Effector memory CD4-positive, alpha-beta T cell (primary cell): ENCODE measurements around the gene P2RX2.

Experiments used
- DNase-seq, 3 donors: peaks; one replicate each; pipeline ENCODE4 v3.0.0-alpha.2; 2020
- H3K27ac ChIP-seq: 2 replicates; pipeline ENCODE4 v1.7.0; 2013; ENCODE audit warnings: mild to moderate bottlenecking, low read length, moderate library complexity; ENCODE audit not compliant: insufficient read depth, poor library complexity, severe bottlenecking
- H3K27me3 ChIP-seq: replicated peaks from 2 replicates; pipeline ENCODE4 v1.7.0; 2013; ENCODE audit warnings: mild to moderate bottlenecking, low read length; ENCODE audit not compliant: insufficient read depth, control insufficient read depth, poor library complexity, severe bottlenecking
- H3K36me3 ChIP-seq: 2 replicates; pipeline ENCODE4 v1.7.0; 2013; ENCODE audit warnings: mild to moderate bottlenecking, low read length, moderate library complexity; ENCODE audit not compliant: control insufficient read depth, insufficient read depth
- H3K4me1 ChIP-seq: 2 replicates; pipeline ENCODE4 v1.7.0; 2013; ENCODE audit warnings: low read length, mild to moderate bottlenecking; ENCODE audit not compliant: control insufficient read depth, insufficient read depth, poor library complexity, severe bottlenecking
- H3K4me3 ChIP-seq: 2 replicates; pipeline ENCODE4 v1.7.0; 2013; ENCODE audit warnings: low read length, low read depth, mild to moderate bottlenecking; ENCODE audit not compliant: insufficient read depth, poor library complexity, severe bottlenecking
- H3K9me3 ChIP-seq: 2 replicates; pipeline ENCODE4 v1.7.0; 2013; ENCODE audit warnings: mild to moderate bottlenecking, low read length, moderate library complexity; ENCODE audit not compliant: control insufficient read depth

The P2RX2 gene

GRCh38 chr12:132624186-132624855 lies 5.7 kb downstream of the P2RX2 start:
- Histone ChIP-seq H3K4me1 (no peaks in the 10 kb centered on the region), H3K4me3 (no peak overlapping the region), H3K36me3 (peaks cover 15% of the 10 kb centered on the region), H3K27ac (no peak overlapping the region), H3K9me3 (no peaks in the 10 kb centered on the region), H3K27me3 (no peaks in the 10 kb centered on the region)
- no peak for DNase-seq

- no peaks in the 10 kb centered on the region for H3K9me3 ChIP-seq
These were observed 6.5 kb downstream of the P2RX2 start for GRCh38 chr12:132624910-132625630.

GRCh38 chr12:132625731-132626430 lies 7.3 kb downstream of the P2RX2 start:
- H3K4me3 ChIP-seq, result no peak overlapping the region
- H3K9me3 ChIP-seq, result no peaks in the 10 kb centered on the region
- no peak for DNase-seq
- H3K4me1 ChIP-seq, result no peaks in the 10 kb centered on the region
- H3K36me3 ChIP-seq, result peaks cover 15% of the 10 kb centered on the region
- H3K27ac ChIP-seq, result no peak overlapping the region
- no peaks in the 10 kb centered on the region for H3K27me3 ChIP-seq

More at GRCh38 chr12:132624910-132625630, 6.5 kb downstream of the P2RX2 start:
- DNase-seq, result no peak
- Histone ChIP-seq H3K27me3 (no peaks in the 10 kb centered on the region), H3K27ac (no peak overlapping the region), H3K36me3 (peaks cover 15% of the 10 kb centered on the region), H3K4me1 (no peaks in the 10 kb centered on the region), H3K4me3 (no peak overlapping the region)

GRCh38 chr12:132629330-132629729 lies 10.8 kb downstream of the P2RX2 start:
- Histone ChIP-seq H3K27me3 (no peaks in the 10 kb centered on the region), H3K27ac (no peak overlapping the region), H3K36me3 (peaks cover 38% of the 10 kb centered on the region), H3K9me3 (no peaks in the 10 kb centered on the region), H3K4me1 (no peaks in the 10 kb centered on the region), H3K4me3 (no peak overlapping the region)
- DNase-seq, result no peak

GRCh38 chr12:132630672-132631071 lies 12.1 kb downstream of the P2RX2 start:
- Histone ChIP-seq H3K4me3 (no peak overlapping the region), H3K9me3 (no peaks in the 10 kb centered on the region), H3K4me1 (no peaks in the 10 kb centered on the region), H3K27me3 (no peaks in the 10 kb centered on the region), H3K36me3 (peaks cover 40% of the 10 kb centered on the region), H3K27ac (no peak overlapping the region)
- DNase-seq, result no peak

GRCh38 chr12:132631666-132632065 lies 13.1 kb downstream of the P2RX2 start:
- H3K4me3 ChIP-seq, result no peak overlapping the region
- no peaks in the 10 kb centered on the region for H3K4me1 ChIP-seq
- no peak for DNase-seq
- no peak overlapping the region for H3K27ac ChIP-seq
- no peaks in the 10 kb centered on the region for H3K27me3 ChIP-seq
- H3K36me3 ChIP-seq, result peaks cover 47% of the 10 kb centered on the region
- H3K9me3 ChIP-seq, result no peaks in the 10 kb centered on the region

GRCh38 chr12:132632521-132633228 lies 14.1 kb downstream of the P2RX2 start:
- no peaks in the 10 kb centered on the region for H3K9me3 ChIP-seq
- no peak overlapping the region for H3K4me3 ChIP-seq
- no peaks in the 10 kb centered on the region for H3K27me3 ChIP-seq
- DNase-seq, result no peak
- no peak overlapping the region for H3K27ac ChIP-seq
- H3K4me1 ChIP-seq, result no peaks in the 10 kb centered on the region
- peaks cover 54% of the 10 kb centered on the region for H3K36me3 ChIP-seq

- H3K27ac ChIP-seq, result no peak overlapping the region
- no peaks in the 10 kb centered on the region for H3K27me3 ChIP-seq
- no peak overlapping the region for H3K4me3 ChIP-seq
- no peak for DNase-seq
- H3K4me1 ChIP-seq, result no peaks in the 10 kb centered on the region
- no peaks in the 10 kb centered on the region for H3K9me3 ChIP-seq
- H3K36me3 ChIP-seq, result peaks cover 55% of the 10 kb centered on the region
These were observed 14.8 kb downstream of the P2RX2 start for GRCh38 chr12:132633398-132633797.

GRCh38 chr12:132633901-132634300 lies 15.3 kb downstream of the P2RX2 start:
- DNase-seq, result no peak
- Histone ChIP-seq H3K36me3 (peaks cover 55% of the 10 kb centered on the region), H3K27me3 (no peaks in the 10 kb centered on the region), H3K9me3 (no peaks in the 10 kb centered on the region), H3K4me1 (no peaks in the 10 kb centered on the region), H3K27ac (no peak overlapping the region), H3K4me3 (no peak overlapping the region)
